Activated CD8-positive, alpha-beta T cell treated with anti-CD3 and anti-CD28 coated beads for 36 hours (primary cell): ENCODE results near the gene NXPH1. TPM values are rescaled to one million over a fixed set of nuclear protein-coding genes. Genes with fewer than 3 reads are reported as not detected.

Experiments
- ATAC-seq: fragments of 200-7000 bp; cut with Tn5 transposase; one replicate; pipeline ENCODE4 v1.10.0; 2021; ENCODE audit warnings: mild to moderate bottlenecking, moderate library complexity
- CTCF ChIA-PET: fragments of 350-600 bp; sonication (Branson Sonifier 250); formaldehyde crosslinking; loops from one replicate; lab custom pipeline; 2021; ENCODE audit warnings: antibody characterized with exemption; lab: Charles Lee
- POLR2A ChIA-PET: fragments of 350-600 bp; sonication (Branson Sonifier 250); formaldehyde crosslinking; loops from one replicate; lab custom pipeline; 2021; ENCODE audit warnings: antibody characterized with exemption; lab: Charles Lee
- DNase-seq: peaks from one replicate; pipeline ENCODE4 v3.0.0-alpha.2; 2020
- H3K27ac Mint-ChIP-seq: one replicate; pipeline ENCODE4 v1.8.0; 2021; ENCODE audit warnings: mild to moderate bottlenecking, mixed read lengths
- H3K27me3 Mint-ChIP-seq: one replicate; pipeline ENCODE4 v1.8.0; 2021; ENCODE audit warnings: mixed read lengths
- H3K36me3 Mint-ChIP-seq: one replicate; pipeline ENCODE4 v1.8.0; 2021; ENCODE audit warnings: low read depth, mixed read lengths
- H3K4me1 Mint-ChIP-seq: one replicate; pipeline ENCODE4 v1.8.0; 2021; ENCODE audit warnings: low read depth, mixed read lengths
- H3K4me3 Mint-ChIP-seq: one replicate; pipeline ENCODE4 v1.8.0; 2021; ENCODE audit warnings: mild to moderate bottlenecking, moderate library complexity, mixed read lengths
- H3K9me3 Mint-ChIP-seq: one replicate; pipeline ENCODE4 v1.8.0; 2021; ENCODE audit warnings: mixed read lengths
- intact Hi-C: fragments of 100-400 bp; cut with micrococcal nuclease; formaldehyde crosslinking; loops from one replicate; pipeline ENCODE4 v1.10.0; 2022
- total RNA-seq, 2 experiments: library from RNA; stranded (reverse); gene quantifications; one replicate each; pipeline ENCODE4 v1.2.3, GENCODE V29; 2021
- TF ChIP-seq, protein P1 (sequence below): fragments of 200-600 bp; IDR thresholded peaks from one replicate; pipeline ENCODE4 v1.8.0; 2022; ENCODE audit warnings: antibody characterized with exemption, mild to moderate bottlenecking

Gene NXPH1
- total RNA-seq, 2 experiments from 2014 or later, result not detected

DNA sequence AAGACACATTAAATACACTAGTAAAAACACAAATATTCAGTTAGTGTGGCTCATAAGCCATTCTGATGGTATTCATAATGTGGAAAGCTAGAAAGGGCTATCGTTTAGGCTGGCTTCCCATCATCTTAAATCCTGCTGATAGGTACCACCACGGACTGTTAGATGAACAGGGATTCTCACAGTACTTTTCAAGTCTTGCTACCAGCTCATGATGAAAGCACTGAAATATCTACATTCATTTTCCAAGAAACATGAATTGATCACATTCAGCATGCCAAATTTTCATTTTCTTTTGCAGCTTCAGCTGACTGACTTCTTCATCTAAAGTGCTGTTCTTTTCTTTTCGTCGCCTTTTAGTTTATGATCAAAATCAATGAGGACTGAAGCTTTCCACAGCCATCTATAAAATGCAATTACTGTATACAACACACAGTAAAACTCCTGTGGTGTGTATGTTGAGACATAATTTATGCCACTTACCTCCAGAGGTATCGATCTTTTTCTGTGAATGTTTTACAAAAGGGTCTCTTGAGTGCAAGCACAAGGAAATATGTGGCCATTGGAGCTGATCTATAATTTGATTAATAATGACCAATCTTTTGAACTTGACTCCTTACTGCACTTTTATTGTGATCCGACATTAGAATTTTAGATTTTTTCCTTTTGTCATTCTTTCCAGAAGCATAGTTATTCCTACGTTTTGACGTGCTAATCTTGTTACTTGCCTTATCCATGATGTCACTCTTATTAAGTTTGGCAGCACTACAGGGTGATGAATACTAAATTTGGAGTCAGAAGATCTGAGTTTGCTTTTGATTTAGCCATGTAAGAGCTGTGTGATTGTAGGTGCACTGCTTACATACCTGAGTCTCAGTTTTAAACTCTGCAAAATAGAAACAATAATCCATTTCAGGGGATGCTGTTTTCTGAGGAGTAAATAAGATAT is 58.4 kb downstream of the NXPH1 start:
- ChIA-PET CTCF (no interaction called here), POLR2A (no interaction called here)
- intact Hi-C loops, result no loop called here
- Mint-ChIP-seq H3K9me3 (no peaks in the 10 kb centered on the region), H3K36me3 (no peaks in the 10 kb centered on the region), H3K27ac (no peak overlapping the region), H3K4me1 (no peaks in the 10 kb centered on the region), H3K27me3 (peaks cover 2% of the 10 kb centered on the region), H3K4me3 (no peak overlapping the region)
- TF ChIP-seq, protein P1, sequence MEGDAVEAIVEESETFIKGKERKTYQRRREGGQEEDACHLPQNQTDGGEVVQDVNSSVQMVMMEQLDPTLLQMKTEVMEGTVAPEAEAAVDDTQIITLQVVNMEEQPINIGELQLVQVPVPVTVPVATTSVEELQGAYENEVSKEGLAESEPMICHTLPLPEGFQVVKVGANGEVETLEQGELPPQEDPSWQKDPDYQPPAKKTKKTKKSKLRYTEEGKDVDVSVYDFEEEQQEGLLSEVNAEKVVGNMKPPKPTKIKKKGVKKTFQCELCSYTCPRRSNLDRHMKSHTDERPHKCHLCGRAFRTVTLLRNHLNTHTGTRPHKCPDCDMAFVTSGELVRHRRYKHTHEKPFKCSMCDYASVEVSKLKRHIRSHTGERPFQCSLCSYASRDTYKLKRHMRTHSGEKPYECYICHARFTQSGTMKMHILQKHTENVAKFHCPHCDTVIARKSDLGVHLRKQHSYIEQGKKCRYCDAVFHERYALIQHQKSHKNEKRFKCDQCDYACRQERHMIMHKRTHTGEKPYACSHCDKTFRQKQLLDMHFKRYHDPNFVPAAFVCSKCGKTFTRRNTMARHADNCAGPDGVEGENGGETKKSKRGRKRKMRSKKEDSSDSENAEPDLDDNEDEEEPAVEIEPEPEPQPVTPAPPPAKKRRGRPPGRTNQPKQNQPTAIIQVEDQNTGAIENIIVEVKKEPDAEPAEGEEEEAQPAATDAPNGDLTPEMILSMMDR, result no peak
- ATAC-seq (no peak), DNase-seq (no peak)

DNA sequence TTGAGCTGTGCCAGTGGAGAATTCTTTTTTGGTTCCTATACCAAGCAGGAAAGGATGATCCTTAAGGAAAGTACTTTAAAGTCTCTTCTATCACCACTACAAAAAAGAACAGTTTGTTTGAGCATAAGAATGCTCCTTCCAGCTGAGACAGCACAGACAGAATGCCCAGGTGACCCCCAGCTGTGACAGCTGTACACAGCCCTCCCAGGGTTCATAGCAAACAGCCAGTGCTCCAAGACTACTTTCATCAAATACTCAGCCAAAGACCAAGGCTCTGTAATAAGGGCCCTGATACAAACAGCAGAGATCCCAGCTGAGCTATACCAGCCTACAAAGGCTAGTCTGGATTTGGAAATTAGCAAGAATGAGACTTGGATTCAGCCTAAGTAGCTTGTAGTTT is 65.7 kb downstream of the NXPH1 start:
- Mint-ChIP-seq H3K4me3 (no peak overlapping the region), H3K27me3 (no peaks in the 10 kb centered on the region), H3K36me3 (no peaks in the 10 kb centered on the region), H3K9me3 (peaks cover 1% of the 10 kb centered on the region), H3K27ac (no peak overlapping the region), H3K4me1 (no peaks in the 10 kb centered on the region)
- TF ChIP-seq, protein P1, result no peak
- ATAC-seq (no peak), DNase-seq (no peak)
- POLR2A ChIA-PET, result no interaction called here
- intact Hi-C loops, result no loop called here
- CTCF ChIA-PET, result no interaction called here

DNA sequence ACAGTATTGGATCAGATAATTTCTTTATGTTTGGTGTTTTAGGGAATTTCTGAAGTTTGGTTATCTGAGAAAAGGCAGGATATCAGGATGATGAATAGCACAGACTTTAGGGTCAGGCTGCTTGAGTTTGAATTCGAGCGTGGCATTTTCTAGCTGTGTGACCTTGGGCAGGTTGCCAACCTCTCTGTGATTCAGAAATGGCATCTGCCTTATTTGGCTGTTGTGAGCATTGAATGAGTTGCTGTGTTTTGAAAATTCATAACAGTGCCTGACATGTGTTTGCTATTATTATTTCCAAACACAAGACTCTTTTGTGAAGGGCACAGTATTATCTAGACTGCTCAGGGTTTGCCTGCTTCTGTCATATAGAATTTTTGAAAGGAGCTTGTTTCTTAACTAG is 66.9 kb downstream of the NXPH1 start:
- TF ChIP-seq, protein P1, result no peak
- DNase-seq, result no peak
- H3K4me1 Mint-ChIP-seq, result no peaks in the 10 kb centered on the region
- no peaks in the 10 kb centered on the region for H3K27me3 Mint-ChIP-seq
- peaks cover 1% of the 10 kb centered on the region for H3K9me3 Mint-ChIP-seq
- H3K36me3 Mint-ChIP-seq, result no peaks in the 10 kb centered on the region
- ChIA-PET CTCF (no interaction called here), POLR2A (no interaction called here)
- ATAC-seq, result no peak
- H3K27ac Mint-ChIP-seq, result no peak overlapping the region
- no peak overlapping the region for H3K4me3 Mint-ChIP-seq
- intact Hi-C loops, result no loop called here

DNA sequence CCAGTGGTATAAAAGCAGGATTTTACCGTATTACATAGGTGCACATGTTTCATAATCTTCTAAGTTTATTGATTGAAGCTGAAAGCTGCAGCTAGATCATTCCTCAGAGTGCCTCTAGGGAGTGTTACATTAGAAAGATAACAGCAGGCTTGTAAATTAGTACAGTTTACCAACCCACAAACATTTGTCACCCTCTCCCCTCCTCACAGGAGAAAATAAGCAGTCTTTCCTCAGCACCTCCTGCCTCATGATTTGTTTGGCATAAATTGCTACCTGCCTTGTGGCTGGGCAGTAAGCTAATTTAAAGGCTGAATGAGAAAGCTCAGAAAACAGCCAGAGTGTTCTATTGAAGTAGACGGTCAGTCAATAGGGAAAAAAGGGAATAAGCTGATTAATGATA is 74.2 kb downstream of the NXPH1 start:
- ChIA-PET CTCF (no interaction called here), POLR2A (no interaction called here)
- H3K27me3 Mint-ChIP-seq, result no peaks in the 10 kb centered on the region
- no peaks in the 10 kb centered on the region for H3K4me1 Mint-ChIP-seq
- no peak for DNase-seq
- no peaks in the 10 kb centered on the region for H3K36me3 Mint-ChIP-seq
- H3K27ac Mint-ChIP-seq, result no peak overlapping the region
- intact Hi-C loops, result no loop called here
- TF ChIP-seq, protein P1, result no peak
- no peak for ATAC-seq
- H3K9me3 Mint-ChIP-seq, result no peaks in the 10 kb centered on the region
- no peak overlapping the region for H3K4me3 Mint-ChIP-seq

DNA sequence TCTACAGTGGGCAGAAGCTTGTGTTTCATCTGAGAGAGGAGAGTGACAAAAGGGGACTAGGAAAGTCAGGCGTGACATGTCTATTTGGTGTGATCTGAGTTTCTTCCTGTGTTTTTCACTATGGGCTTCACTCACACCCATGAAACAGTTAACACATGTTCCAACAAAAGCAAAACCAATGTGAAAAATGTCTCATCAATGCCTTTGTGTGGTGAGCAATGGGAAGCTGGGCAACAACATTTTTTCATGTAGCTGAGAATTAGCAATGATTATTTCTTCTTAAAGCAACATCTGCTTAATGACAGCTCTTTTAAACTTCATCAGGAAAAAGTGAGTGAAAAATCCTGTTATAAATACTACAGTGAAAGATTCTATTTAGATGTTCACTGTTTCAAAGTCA is 76.2 kb downstream of the NXPH1 start:
- TF ChIP-seq, protein P1, result no peak
- CTCF ChIA-PET, result no interaction called here
- no peak for ATAC-seq
- Mint-ChIP-seq H3K27ac (no peak overlapping the region), H3K36me3 (no peaks in the 10 kb centered on the region), H3K4me1 (no peaks in the 10 kb centered on the region), H3K27me3 (no peaks in the 10 kb centered on the region), H3K4me3 (no peak overlapping the region), H3K9me3 (no peaks in the 10 kb centered on the region)
- no peak for DNase-seq
- POLR2A ChIA-PET, result no interaction called here
- intact Hi-C loops, result no loop called here
